GM23338 (cell line): ENCODE data around the gene PLD6. TPM values are rescaled to one million over a fixed set of nuclear protein-coding genes. Genes with fewer than 3 reads are reported as not detected.

Experiments used
- ATAC-seq: fragments of 200-7000 bp; cut with Tn5 transposase; 3 replicates; pipeline ENCODE4 v1.9.1; 2020
- DNase-seq: peaks from one replicate; pipeline ENCODE4 v3.0.0-alpha.2; 2015; ENCODE audit warnings: low spot score
- H2AFZ ChIP-seq: fragments of 200-600 bp; sonication (generic); 2 replicates; pipeline ENCODE4 v1.8.0; 2016; ENCODE audit warnings: antibody characterized with exemption, mild to moderate bottlenecking, moderate library complexity
- H3F3A ChIP-seq: fragments of 200-600 bp; sonication (generic); replicated peaks from 2 replicates; pipeline ENCODE4 v1.8.0; 2017; ENCODE audit warnings: antibody characterized with exemption, mixed run types, low read depth
- H3K27ac ChIP-seq: fragments of 200-600 bp; sonication (generic); 2 replicates; pipeline ENCODE4 v1.6.1; 2016; ENCODE audit warnings: low read depth
- H3K27me3 ChIP-seq: fragments of 200-600 bp; sonication (generic); 2 replicates; pipeline ENCODE4 v1.8.0; 2016; ENCODE audit warnings: mild to moderate bottlenecking, mixed run types, moderate library complexity; ENCODE audit not compliant: insufficient read depth
- H3K36me3 ChIP-seq: fragments of 200-600 bp; sonication (generic); 2 replicates; pipeline ENCODE4 v1.8.0; 2016; ENCODE audit warnings: mild to moderate bottlenecking; ENCODE audit not compliant: insufficient read depth
- H3K4me1 ChIP-seq: fragments of 200-600 bp; sonication (generic); 2 replicates; pipeline ENCODE4 v1.8.0; 2016; ENCODE audit warnings: mild to moderate bottlenecking, moderate library complexity; ENCODE audit not compliant: insufficient read depth
- H3K4me2 ChIP-seq: fragments of 200-600 bp; sonication (generic); 2 replicates; pipeline ENCODE4 v1.7.1; 2017; ENCODE audit warnings: mixed run types
- H3K4me3 ChIP-seq: fragments of 200-600 bp; sonication (generic); 2 replicates; pipeline ENCODE4 v1.6.1; 2016; ENCODE audit warnings: mixed run types
- H3K79me2 ChIP-seq: fragments of 200-600 bp; sonication (generic); replicated peaks from 2 replicates; pipeline ENCODE4 v1.8.0; 2017; ENCODE audit warnings: mild to moderate bottlenecking; ENCODE audit not compliant: insufficient read depth
- H3K9me2 ChIP-seq: fragments of 200-600 bp; sonication (generic); 2 replicates; pipeline ENCODE4 v1.8.0; 2017; ENCODE audit not compliant: insufficient read depth
- H4K20me1 ChIP-seq: fragments of 200-600 bp; sonication (generic); replicated peaks from 2 replicates; pipeline ENCODE4 v1.8.0; 2017; ENCODE audit warnings: mild to moderate bottlenecking; ENCODE audit not compliant: insufficient read depth
- H3K27ac Mint-ChIP-seq: 2 replicates; pipeline ENCODE4 v1.8.0; 2020; ENCODE audit warnings: inconsistent platforms, mild to moderate bottlenecking, moderate library complexity, mixed read lengths
- H3K27me3 Mint-ChIP-seq: 3 replicates; pipeline ENCODE4 v1.8.0; 2022; ENCODE audit warnings: low read depth, mild to moderate bottlenecking, moderate library complexity, mixed read lengths, inconsistent platforms; ENCODE audit not compliant: insufficient read depth, poor library complexity
- H3K36me3 Mint-ChIP-seq: 3 replicates; pipeline ENCODE4 v1.8.0; 2021; ENCODE audit warnings: low read depth, mild to moderate bottlenecking, inconsistent platforms, moderate library complexity, mixed read lengths
- H3K4me1 Mint-ChIP-seq: 3 replicates; pipeline ENCODE4 v1.8.0; 2020; ENCODE audit warnings: mild to moderate bottlenecking, inconsistent platforms, mixed read lengths
- H3K4me3 Mint-ChIP-seq: 3 replicates; pipeline ENCODE4 v1.8.0; 2021; ENCODE audit warnings: moderate library complexity, mild to moderate bottlenecking, inconsistent platforms, mixed read lengths
- H3K9me3 Mint-ChIP-seq: 3 replicates; pipeline ENCODE4 v1.8.0; 2020; ENCODE audit warnings: moderate library complexity, mild to moderate bottlenecking, inconsistent platforms, mixed read lengths
- CREB1 ChIP-seq: fragments of 250-450 bp; sonication (Bioruptor Pico); IDR thresholded peaks from 2 replicates; pipeline ENCODE4 v1.5.0; 2020; ENCODE audit warnings: low read depth, mild to moderate bottlenecking, moderate library complexity
- CTCF ChIP-seq, 2 experiments: fragments of 200-600 bp in 1 of 2; sonication (generic) in 1 of 2; conservative IDR thresholded peaks; 2 replicates each; pipeline versions ENCODE4 v1.5.1 to v1.6.1; 2016 to 2017; ENCODE audit warnings: antibody characterized with exemption in 2 of 2, low read depth in 2 of 2, mild to moderate bottlenecking in 2 of 2, moderate library complexity in 1 of 2
- ETS1 ChIP-seq: IDR thresholded peaks from 2 replicates; pipeline ENCODE4 v1.6.1; 2016; ENCODE audit warnings: antibody characterized with exemption
- EZH2 ChIP-seq: fragments of 200-600 bp; sonication (generic); IDR thresholded peaks from one replicate; pipeline ENCODE4 v1.8.0; 2017; ENCODE audit warnings: antibody characterized with exemption, mild to moderate bottlenecking, low read depth; ENCODE audit not compliant: unreplicated experiment
- EZH2phosphoT487 ChIP-seq: fragments of 200-600 bp; sonication (generic); IDR thresholded peaks from one replicate; pipeline ENCODE4 v1.8.1; 2018; ENCODE audit warnings: antibody characterized with exemption; ENCODE audit not compliant: unreplicated experiment
- JUNB ChIP-seq: IDR thresholded peaks from one replicate; pipeline ENCODE4 v1.6.1; 2016; ENCODE audit warnings: antibody characterized with exemption; ENCODE audit not compliant: unreplicated experiment
- NANOG ChIP-seq: IDR thresholded peaks from 2 replicates; pipeline ENCODE4 v1.6.1; 2016; ENCODE audit warnings: antibody characterized with exemption, borderline replicate concordance
- POLR2AphosphoS5 ChIP-seq: IDR thresholded peaks from 2 replicates; pipeline ENCODE4 v1.6.1; 2016; ENCODE audit warnings: antibody characterized with exemption, low read depth
- REST ChIP-seq: IDR thresholded peaks from one replicate; pipeline ENCODE4 v1.6.1; 2018; ENCODE audit warnings: antibody characterized with exemption; ENCODE audit not compliant: unreplicated experiment
- STAT1 ChIP-seq: IDR thresholded peaks from one replicate; pipeline ENCODE4 v1.6.1; 2016; ENCODE audit warnings: antibody characterized with exemption; ENCODE audit not compliant: unreplicated experiment
- ZNF114 ChIP-seq: fragments of 250-450 bp; sonication (Bioruptor Pico); IDR thresholded peaks from 2 replicates; pipeline ENCODE4 v1.5.0; 2020; ENCODE audit warnings: mild to moderate bottlenecking, moderate library complexity
- ZNF331 ChIP-seq: fragments of 250-450 bp; sonication (Bioruptor Pico); IDR thresholded peaks from 2 replicates; pipeline ENCODE4 v1.5.0; 2020; ENCODE audit warnings: low read depth, mild to moderate bottlenecking, moderate library complexity
- ZNF462 ChIP-seq: fragments of 250-450 bp; sonication (Bioruptor Pico); IDR thresholded peaks from 2 replicates; pipeline ENCODE4 v1.5.0; 2020; ENCODE audit warnings: mild to moderate bottlenecking, moderate library complexity
- polyA plus RNA-seq: library from polyadenylated mRNA; unstranded; fragments of >200 nt; fragmentation: Nextera tagmentation; extraction: Ambion mirVana; gene quantifications from 2 replicates; pipeline ENCODE4 v1.2.1, GENCODE V29; 2016
- total RNA-seq: library from RNA; depleted of rRNA; stranded (reverse); fragments of >200 nt; shearing (Covaris generic); gene quantifications from 2 replicates; pipeline ENCODE4 v1.2.3, GENCODE V29; 2014

PLD6 gene
- total and polyA plus RNA-seq, 2 experiments from 2014 or later = not detected

GRCh38 chr17:17151055-17151454, 55.1 kb downstream of the PLD6 start:
- H4K20me1 ChIP-seq = no peaks in the 10 kb centered on the region; the same call in 1 of the 2 replicates
- H3K79me2 ChIP-seq = no peaks in the 10 kb centered on the region
- H3K36me3 ChIP-seq = no peaks in the 10 kb centered on the region
- no peak overlapping the region for H3K4me2 ChIP-seq
- H3K4me1 ChIP-seq = no peaks in the 10 kb centered on the region
- Mint-ChIP-seq H3K36me3 (peaks cover 37% of the 10 kb centered on the region), H3K27ac (no peak overlapping the region), H3K9me3 (no peaks in the 10 kb centered on the region), H3K4me1 (no peaks in the 10 kb centered on the region), H3K4me3 (no peak overlapping the region), H3K27me3 (no peaks in the 10 kb centered on the region)
- no peak overlapping the region for H3K27ac ChIP-seq
- no peaks in the 10 kb centered on the region for H3K9me2 ChIP-seq
- DNase-seq (no peak), ATAC-seq (no peak)
- H3F3A ChIP-seq = no peaks in the 10 kb centered on the region
- TF ChIP-seq NANOG (no peak), STAT1 (no peak), CTCF (conservative IDR thresholded peaks at IDR 0.05; ENCODE audit: low read depth in 2 of 2) (no peak), JUNB (no peak), ZNF114 (no peak), ZNF462 (CRISPR knock-in tag) (no peak), EZH2 (no peak), REST (no peak), ZNF331 (no peak), EZH2phosphoT487 (no peak), CREB1 (no peak), POLR2AphosphoS5 (no peak), ETS1 (no peak)
- H3K27me3 ChIP-seq = no peaks in the 10 kb centered on the region
- H3K4me3 ChIP-seq = no peak overlapping the region
- H2AFZ ChIP-seq = no peak overlapping the region
